Nephron progenitor cell (in vitro differentiated cells): ENCODE results near the gene COX20.

Source experiments
- DNase-seq: peaks from one replicate; pipeline ENCODE4 v3.0.0; 2021
- H3K27ac Mint-ChIP-seq: 2 replicates; pipeline ENCODE4 v1.8.0; 2021; ENCODE audit warnings: mild to moderate bottlenecking, moderate library complexity, mixed read lengths
- H3K27me3 Mint-ChIP-seq: 2 replicates; pipeline ENCODE4 v1.8.0; 2021; ENCODE audit warnings: mild to moderate bottlenecking, low read depth, mixed read lengths; ENCODE audit not compliant: poor library complexity
- H3K36me3 Mint-ChIP-seq: 2 replicates; pipeline ENCODE4 v1.8.0; 2021; ENCODE audit warnings: low read depth, mixed read lengths
- H3K4me1 Mint-ChIP-seq: 2 replicates; pipeline ENCODE4 v1.8.0; 2021; ENCODE audit warnings: mixed read lengths
- H3K4me3 Mint-ChIP-seq: 2 replicates; pipeline ENCODE4 v1.8.0; 2021; ENCODE audit warnings: mild to moderate bottlenecking, moderate library complexity, mixed read lengths
- H3K9me3 Mint-ChIP-seq: 2 replicates; pipeline ENCODE4 v1.8.0; 2021; ENCODE audit warnings: mild to moderate bottlenecking, moderate library complexity, mixed read lengths
- CTCF ChIP-seq: fragments of 200-600 bp; sonication (generic); IDR thresholded peaks from 2 replicates; pipeline ENCODE4 v1.5.0; 2021; ENCODE audit warnings: antibody characterized with exemption

The COX20 gene

GRCh38 chr1:244868484-244869363 lies 33.3 kb downstream of the COX20 start:
- DNase-seq = no peak
- TF ChIP-seq CTCF = no peak
- no peaks in the 10 kb centered on the region for H3K36me3 Mint-ChIP-seq
- H3K27ac Mint-ChIP-seq = peak overlapping the region; percentile 97
- H3K9me3 Mint-ChIP-seq = no peaks in the 10 kb centered on the region
- no peaks in the 10 kb centered on the region for H3K27me3 Mint-ChIP-seq
- H3K4me3 Mint-ChIP-seq = no peak overlapping the region
- H3K4me1 Mint-ChIP-seq = peaks cover 40% of the 10 kb centered on the region

GRCh38 chr1:244869364-244869827 lies 33.9 kb downstream of the COX20 start:
- no peaks in the 10 kb centered on the region for H3K36me3 Mint-ChIP-seq
- H3K4me1 Mint-ChIP-seq = peaks cover 40% of the 10 kb centered on the region
- no peaks in the 10 kb centered on the region for H3K27me3 Mint-ChIP-seq
- no peak overlapping the region for H3K4me3 Mint-ChIP-seq
- TF ChIP-seq CTCF = no peak
- no peaks in the 10 kb centered on the region for H3K9me3 Mint-ChIP-seq
- peak overlapping the region; percentile 97 for H3K27ac Mint-ChIP-seq
- DNase-seq = no peak

GRCh38 chr1:244869950-244870349 lies 34.5 kb downstream of the COX20 start:
- TF ChIP-seq CTCF = no peak
- Mint-ChIP-seq H3K27me3 (no peaks in the 10 kb centered on the region), H3K9me3 (no peaks in the 10 kb centered on the region)

GRCh38 chr1:244874974-244875579 lies 39.6 kb downstream of the COX20 start:
- TF ChIP-seq CTCF = no peak
- H3K27me3 Mint-ChIP-seq = peaks cover 1% of the 10 kb centered on the region
- DNase-seq = no peak
- no peaks in the 10 kb centered on the region for H3K9me3 Mint-ChIP-seq
- H3K27ac Mint-ChIP-seq = no peak overlapping the region
- H3K36me3 Mint-ChIP-seq = no peaks in the 10 kb centered on the region
- H3K4me3 Mint-ChIP-seq = no peak overlapping the region
- H3K4me1 Mint-ChIP-seq = peaks cover 11% of the 10 kb centered on the region

More at GRCh38 chr1:244869950-244870349, 34.5 kb downstream of the COX20 start:
- Mint-ChIP-seq H3K36me3 (no peaks in the 10 kb centered on the region), H3K4me1 (peaks cover 39% of the 10 kb centered on the region), H3K4me3 (no peak overlapping the region), H3K27ac (no peak overlapping the region)
- DNase-seq = no peak

GRCh38 chr1:244876228-244876910 lies 40.9 kb downstream of the COX20 start:
- peaks cover 3% of the 10 kb centered on the region for H3K27me3 Mint-ChIP-seq
- H3K9me3 Mint-ChIP-seq = no peaks in the 10 kb centered on the region
- no peak for TF ChIP-seq CTCF
- DNase-seq = no peak
- peaks cover 19% of the 10 kb centered on the region for H3K4me1 Mint-ChIP-seq
- no peak overlapping the region for H3K4me3 Mint-ChIP-seq
- H3K36me3 Mint-ChIP-seq = no peaks in the 10 kb centered on the region
- H3K27ac Mint-ChIP-seq = peak overlapping the region; percentile 2
